ENCODE data around the gene SPNS2.
A peak's percentile ranks its signal among the peaks of the same experiment; 100 is the strongest.
"Not testable (repeated sequence)": the region's sequence is repeated elsewhere in the genome, so short reads cannot be mapped to it uniquely, and the experiment has no call there.

Gene SPNS2

GRCh38 chr17:4577386-4577993 lies 78.8 kb downstream of the SPNS2 start:
- H3K79me2 ChIP-seq (ENCODE audit: control insufficient read depth, insufficient read depth, low read length, unreplicated experiment) = no peaks in the 10 kb centered on the region
- H2AFZ ChIP-seq (ENCODE audit: low read length, unreplicated experiment) = no peak overlapping the region
- H3K4me3 ChIP-seq (ENCODE audit: low read depth, low read length) = no peak overlapping the region
- H3K36me3 ChIP-seq (ENCODE audit: insufficient read depth, low read length) = no peaks in the 10 kb centered on the region
- no peaks in the 10 kb centered on the region for H3K4me1 ChIP-seq (ENCODE audit: control insufficient read depth, insufficient read depth, low read length, unreplicated experiment)
- peaks cover 12% of the 10 kb centered on the region for H3K27me3 ChIP-seq (ENCODE audit: insufficient read depth, low read length)
- H3K27ac ChIP-seq (ENCODE audit: low read depth, low read length) = no peak overlapping the region

- not testable (repeated sequence) for H3K79me2 ChIP-seq (ENCODE audit: control insufficient read depth, insufficient read depth, low read length, unreplicated experiment); H3K27ac ChIP-seq (ENCODE audit: low read depth, low read length); H3K4me1 ChIP-seq (ENCODE audit: control insufficient read depth, insufficient read depth, low read length, unreplicated experiment); H2AFZ ChIP-seq (ENCODE audit: low read length, unreplicated experiment); H3K36me3 ChIP-seq (ENCODE audit: insufficient read depth, low read length); H3K4me3 ChIP-seq (ENCODE audit: low read depth, low read length)
- H3K27me3 ChIP-seq (ENCODE audit: insufficient read depth, low read length) = peaks cover 21% of the 10 kb centered on the region
Observed at GRCh38 chr17:4578349-4578748, 79.7 kb downstream of the SPNS2 start.

GRCh38 chr17:4579678-4580077 lies 81.0 kb downstream of the SPNS2 start:
- peaks cover 33% of the 10 kb centered on the region for H3K27me3 ChIP-seq (ENCODE audit: insufficient read depth, low read length)
- H3K4me1 ChIP-seq (ENCODE audit: control insufficient read depth, insufficient read depth, low read length, unreplicated experiment) = no peaks in the 10 kb centered on the region
- H3K4me3 ChIP-seq (ENCODE audit: low read depth, low read length) = no peak overlapping the region
- H3K27ac ChIP-seq (ENCODE audit: low read depth, low read length) = no peak overlapping the region
- H2AFZ ChIP-seq (ENCODE audit: low read length, unreplicated experiment) = no peak overlapping the region
- no peaks in the 10 kb centered on the region for H3K36me3 ChIP-seq (ENCODE audit: insufficient read depth, low read length)
- H3K79me2 ChIP-seq (ENCODE audit: control insufficient read depth, insufficient read depth, low read length, unreplicated experiment) = no peaks in the 10 kb centered on the region

- Histone ChIP-seq H2AFZ (ENCODE audit: low read length, unreplicated experiment) (no peak overlapping the region), H3K27me3 (ENCODE audit: insufficient read depth, low read length) (peaks cover 39% of the 10 kb centered on the region), H3K4me3 (ENCODE audit: low read depth, low read length) (no peak overlapping the region), H3K27ac (ENCODE audit: low read depth, low read length) (no peak overlapping the region), H3K36me3 (ENCODE audit: insufficient read depth, low read length) (no peaks in the 10 kb centered on the region), H3K79me2 (ENCODE audit: control insufficient read depth, insufficient read depth, low read length, unreplicated experiment) (no peaks in the 10 kb centered on the region), H3K4me1 (ENCODE audit: control insufficient read depth, insufficient read depth, low read length, unreplicated experiment) (no peaks in the 10 kb centered on the region)
Observed at GRCh38 chr17:4580291-4580690, 81.6 kb downstream of the SPNS2 start.

DNA sequence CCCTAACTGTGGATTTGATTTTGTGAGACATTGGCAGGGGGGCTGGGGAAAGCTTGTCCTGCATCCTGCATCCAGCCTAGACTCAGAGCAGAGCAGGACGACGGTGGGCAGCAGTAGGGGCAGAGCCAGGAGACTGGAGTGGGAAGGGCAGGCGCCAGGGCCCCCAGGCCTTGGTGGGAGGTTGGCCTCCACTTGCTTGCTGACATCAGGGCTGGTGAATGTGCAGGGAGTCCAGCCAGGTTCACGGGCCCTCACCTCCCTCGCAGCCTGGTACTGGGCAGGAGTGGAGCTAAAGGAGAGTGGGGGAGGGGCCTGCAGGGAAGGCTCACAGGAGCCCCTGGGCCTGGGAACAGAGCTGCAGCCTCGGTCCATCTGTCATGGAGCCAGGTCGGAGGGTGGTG lies 83.4 kb downstream of the SPNS2 start:
- Histone ChIP-seq H3K27ac (ENCODE audit: low read depth, low read length) (no peak overlapping the region), H2AFZ (ENCODE audit: low read length, unreplicated experiment) (no peak overlapping the region), H3K27me3 (ENCODE audit: insufficient read depth, low read length) (peaks cover 57% of the 10 kb centered on the region), H3K36me3 (ENCODE audit: insufficient read depth, low read length) (no peaks in the 10 kb centered on the region), H3K4me3 (ENCODE audit: low read depth, low read length) (no peak overlapping the region), H3K4me1 (ENCODE audit: control insufficient read depth, insufficient read depth, low read length, unreplicated experiment) (no peaks in the 10 kb centered on the region), H3K79me2 (ENCODE audit: control insufficient read depth, insufficient read depth, low read length, unreplicated experiment) (no peaks in the 10 kb centered on the region)

- no peak overlapping the region for H2AFZ ChIP-seq (ENCODE audit: low read length, unreplicated experiment)
- no peaks in the 10 kb centered on the region for H3K4me1 ChIP-seq (ENCODE audit: control insufficient read depth, insufficient read depth, low read length, unreplicated experiment)
- peaks cover 59% of the 10 kb centered on the region for H3K27me3 ChIP-seq (ENCODE audit: insufficient read depth, low read length)
- H3K79me2 ChIP-seq (ENCODE audit: control insufficient read depth, insufficient read depth, low read length, unreplicated experiment) = no peaks in the 10 kb centered on the region
- no peaks in the 10 kb centered on the region for H3K36me3 ChIP-seq (ENCODE audit: insufficient read depth, low read length)
- H3K4me3 ChIP-seq (ENCODE audit: low read depth, low read length) = no peak overlapping the region
- H3K27ac ChIP-seq (ENCODE audit: low read depth, low read length) = no peak overlapping the region
Observed at GRCh38 chr17:4582691-4583090, 84.0 kb downstream of the SPNS2 start.

DNA sequence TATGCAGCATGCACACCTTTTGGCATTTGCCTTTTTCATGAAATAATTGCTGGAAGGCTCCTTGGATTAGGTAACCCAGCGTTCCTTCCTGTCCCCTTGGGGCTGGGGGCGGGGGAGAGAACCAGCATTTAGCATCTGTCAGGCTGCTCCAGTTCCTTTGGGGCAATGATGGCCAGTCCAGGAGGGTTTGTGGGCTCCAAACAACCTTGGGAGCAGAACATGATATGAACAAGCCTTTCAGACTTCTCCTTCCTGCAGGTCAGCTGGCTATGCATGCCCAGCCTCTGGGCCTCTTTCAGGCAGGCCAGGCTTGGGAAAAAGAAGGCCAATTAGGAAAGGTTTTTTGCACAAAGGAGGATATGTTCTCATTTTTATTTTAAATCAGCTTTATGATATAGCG lies 84.5 kb downstream of the SPNS2 start:
- no peaks in the 10 kb centered on the region for H3K79me2 ChIP-seq (ENCODE audit: control insufficient read depth, insufficient read depth, low read length, unreplicated experiment)
- no peak overlapping the region for H3K27ac ChIP-seq (ENCODE audit: low read depth, low read length)
- peaks cover 59% of the 10 kb centered on the region for H3K27me3 ChIP-seq (ENCODE audit: insufficient read depth, low read length)

GRCh38 chr17:4583782-4584100 lies 85.1 kb downstream of the SPNS2 start:
- H3K4me3 ChIP-seq (ENCODE audit: low read depth, low read length) = peak overlapping the region; percentile 39; the same call in 1 of the 2 replicates
- no peak overlapping the region for H3K27ac ChIP-seq (ENCODE audit: low read depth, low read length)
- H3K79me2 ChIP-seq (ENCODE audit: control insufficient read depth, insufficient read depth, low read length, unreplicated experiment) = no peaks in the 10 kb centered on the region
- no peak overlapping the region for H2AFZ ChIP-seq (ENCODE audit: low read length, unreplicated experiment)
- peaks cover 59% of the 10 kb centered on the region for H3K27me3 ChIP-seq (ENCODE audit: insufficient read depth, low read length)
- no peaks in the 10 kb centered on the region for H3K4me1 ChIP-seq (ENCODE audit: control insufficient read depth, insufficient read depth, low read length, unreplicated experiment)
- H3K36me3 ChIP-seq (ENCODE audit: insufficient read depth, low read length) = no peaks in the 10 kb centered on the region

More for the DNA sequence above, 84.5 kb downstream of the SPNS2 start:
- Histone ChIP-seq H3K4me1 (ENCODE audit: control insufficient read depth, insufficient read depth, low read length, unreplicated experiment) (no peaks in the 10 kb centered on the region), H3K4me3 (ENCODE audit: low read depth, low read length) (no peak overlapping the region), H3K36me3 (ENCODE audit: insufficient read depth, low read length) (no peaks in the 10 kb centered on the region), H2AFZ (ENCODE audit: low read length, unreplicated experiment) (no peak overlapping the region)

- Histone ChIP-seq H2AFZ (ENCODE audit: low read length, unreplicated experiment) (no peak within 1 kb of the TSS), H3K36me3 (ENCODE audit: insufficient read depth, low read length) (no peaks in the 10 kb centered on the region), H3K4me3 (ENCODE audit: low read depth, low read length) (peak within 1 kb of the TSS; percentile 39; the same call in 1 of the 2 replicates), H3K27me3 (ENCODE audit: insufficient read depth, low read length) (peaks cover 59% of the 10 kb centered on the region), H3K4me1 (ENCODE audit: control insufficient read depth, insufficient read depth, low read length, unreplicated experiment) (no peaks in the 10 kb centered on the region), H3K27ac (ENCODE audit: low read depth, low read length) (no peak within 1 kb of the TSS), H3K79me2 (ENCODE audit: control insufficient read depth, insufficient read depth, low read length, unreplicated experiment) (no peaks in the 10 kb centered on the region)
Observed at GRCh38 chr17:4584101-4584916, 85.6 kb downstream of the SPNS2 start, which contains the start of gene SMTNL2. Gene SMTNL2, plus strand, starts transcription at chr17:4584529. Its CDS starts 77 bp downstream, at chr17:4584606.

DNA sequence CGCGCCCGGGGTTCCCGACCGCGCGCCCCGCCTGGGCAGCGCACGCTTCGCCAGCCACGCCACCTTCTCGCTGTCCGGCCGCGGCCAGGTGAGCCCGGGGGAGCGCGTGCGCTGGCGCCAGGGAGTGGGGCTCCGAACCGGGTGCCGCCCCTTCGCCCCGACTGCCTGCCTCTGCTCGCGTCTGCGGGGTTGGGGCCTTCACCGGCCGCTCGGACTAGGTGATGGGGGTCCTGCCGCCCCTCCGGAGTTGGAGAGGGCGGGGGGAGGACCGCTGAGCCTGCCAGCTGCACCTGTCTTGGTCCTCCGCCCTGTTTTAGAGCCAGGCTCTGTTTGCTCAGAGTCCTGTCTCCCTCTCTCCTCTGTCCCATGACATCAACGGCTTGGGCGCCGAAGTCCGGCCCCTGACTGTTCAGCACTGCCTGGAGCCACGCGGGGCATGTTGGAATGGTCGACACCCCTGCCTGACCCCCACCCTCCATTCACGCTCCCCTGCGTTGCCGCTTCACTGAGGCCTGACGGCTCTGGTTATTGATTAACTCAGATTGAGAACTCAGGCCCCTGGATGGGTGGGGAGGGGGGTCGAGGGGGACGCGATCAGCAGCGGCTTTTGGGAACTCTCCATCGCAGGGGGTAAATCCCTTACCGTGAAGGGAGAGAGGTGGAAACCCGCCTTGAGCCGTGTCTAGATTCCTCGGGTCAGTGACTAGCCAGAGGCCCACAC lies 86.4 kb downstream of the SPNS2 start:
- Histone ChIP-seq H2AFZ (ENCODE audit: low read length, unreplicated experiment) (no peak overlapping the region), H3K36me3 (ENCODE audit: insufficient read depth, low read length) (no peaks in the 10 kb centered on the region), H3K79me2 (ENCODE audit: control insufficient read depth, insufficient read depth, low read length, unreplicated experiment) (no peaks in the 10 kb centered on the region), H3K27ac (ENCODE audit: low read depth, low read length) (no peak overlapping the region), H3K27me3 (ENCODE audit: insufficient read depth, low read length) (peaks cover 59% of the 10 kb centered on the region), H3K4me1 (ENCODE audit: control insufficient read depth, insufficient read depth, low read length, unreplicated experiment) (no peaks in the 10 kb centered on the region), H3K4me3 (ENCODE audit: low read depth, low read length) (no peak overlapping the region)
